Sigmoid colon (tissue), 3 donors: ENCODE data around the gene ACVR2B.

Experiments used
- CTCF ChIP-seq, 4 experiments: fragments of 450-650 bp in 3 of 4; fragments of 200-600 bp in 1 of 4; IDR thresholded peaks; one replicate each; pipeline ENCODE4 v1.5.1; 2016 to 2019; ENCODE audit warnings: antibody characterized with exemption in 4 of 4, mild to moderate bottlenecking in 3 of 4, moderate library complexity in 2 of 4
- POLR2A ChIP-seq, 2 donors: fragments of 450-650 bp; IDR thresholded peaks; one replicate each; pipeline ENCODE4 v1.6.1; 2016; ENCODE audit warnings: antibody characterized with exemption in 2 of 2, mild to moderate bottlenecking in 2 of 2, moderate library complexity in 2 of 2

DNA sequence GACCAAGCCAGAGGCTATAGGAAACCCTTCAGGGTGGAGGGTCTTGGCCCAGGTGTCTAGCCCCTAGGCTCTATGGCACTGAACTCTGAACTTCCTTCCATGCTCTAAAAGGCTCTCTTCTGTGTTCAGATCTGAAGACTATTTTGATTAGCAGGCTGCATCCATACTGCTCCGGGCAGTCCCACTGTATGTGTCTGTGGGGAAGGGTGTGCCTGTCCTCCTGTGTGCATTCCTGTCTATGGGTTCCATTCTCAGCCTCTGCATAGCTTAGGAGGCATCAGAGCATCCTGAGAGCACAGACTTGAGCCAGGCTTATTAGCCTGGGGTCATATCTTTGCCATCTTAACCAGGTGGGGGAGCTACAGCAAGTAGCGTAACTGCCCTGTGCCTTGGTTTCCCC is 80.5 kb downstream of the ACVR2B start:
- TF ChIP-seq POLR2A (IDR thresholded peaks at IDR 0.05) (no peak), CTCF (IDR thresholded peaks at IDR 0.05) (no peak)
